K562 (cell line): ENCODE results near the gene AGPAT4. TPM values are rescaled to one million over a fixed set of nuclear protein-coding genes. Genes with fewer than 3 reads are reported as not detected.

Experiments
- ATAC-seq: fragments of 200-7000 bp; cut with Tn5 transposase; 3 replicates; pipeline ENCODE4 v1.9.1; 2020; ENCODE audit warnings: moderate library complexity
- BruUV-seq: library from RNA; stranded (reverse); fragments of 400-500 nt; replicated peaks from 2 replicates; lab custom pipeline; 2021; lab: Mats Ljungman, UMichigan
- CTCF ChIA-PET: fragments of 300-600 bp; formaldehyde crosslinking; extraction: SDS; loops from one replicate; lab custom pipeline; 2021; ENCODE audit warnings: low intra/inter-chr PET ratio; lab: Yijun Ruan, JAX
- POLR2A ChIA-PET: fragments of 300-600, 350-650 bp; sonication (Branson Sonifier 250); formaldehyde crosslinking; extraction: SDS; loops from one replicate; lab custom pipeline; 2021; ENCODE audit warnings: antibody characterized with exemption, inconsistent platforms; lab: Yijun Ruan, JAX
- DNase-seq, 4 experiments: peaks; one replicate each; pipeline versions ENCODE4 v3.0.0 to v3.0.0-alpha.2; 2011 to 2018; ENCODE audit warnings: low spot score in 3 of 4, mixed read lengths in 3 of 4; ENCODE audit errors: extremely low read depth in 1 of 4
- FAIRE-seq: peaks from 2 replicates; lab custom pipeline; 2011; peaks lifted over from hg19 to GRCh38; lab: Jason Lieb, UNC
- H2AFZ ChIP-seq: 2 replicates; pipeline ENCODE4 v1.6.0; 2011; ENCODE audit warnings: low read depth, low read length, control low read depth, inconsistent platforms
- H3K27ac ChIP-seq: fragments of 200-600 bp; 3 replicates; pipeline ENCODE4 v1.8.0; 2011; ENCODE audit warnings: low read depth, mild to moderate bottlenecking, control low read depth, inconsistent platforms, low read length, moderate library complexity, mixed read lengths; ENCODE audit errors: extremely low read depth
- H3K27me3 ChIP-seq, 2 experiments: fragments of 300-600 bp in 1 of 2; 2 replicates in 1 of 2; 3 replicates in 1 of 2; pipeline versions ENCODE4 v1.6.0 to v1.8.0; 2011; ENCODE audit warnings: inconsistent platforms in 2 of 2, low read length in 2 of 2, mild to moderate bottlenecking in 1 of 2, mixed read lengths in 1 of 2, moderate library complexity in 1 of 2; ENCODE audit not compliant: control insufficient read depth in 2 of 2, insufficient read depth in 2 of 2
- H3K36me3 ChIP-seq: fragments of 300-600 bp; 3 replicates; pipeline ENCODE4 v1.8.0; 2011; ENCODE audit warnings: mild to moderate bottlenecking, low read length, inconsistent platforms; ENCODE audit not compliant: control insufficient read depth, insufficient read depth
- H3K4me1 ChIP-seq, 2 experiments: fragments of 200-600 bp in 1 of 2; replicated peaks in 1 of 2; 2 replicates in 1 of 2; 3 replicates in 1 of 2; pipeline versions ENCODE4 v1.5.1 to v1.8.0; 2011; ENCODE audit warnings: inconsistent platforms in 2 of 2, low read length in 2 of 2, mild to moderate bottlenecking in 1 of 2, mixed read lengths in 1 of 2, moderate library complexity in 1 of 2; ENCODE audit not compliant: control insufficient read depth in 2 of 2, insufficient read depth in 2 of 2
- H3K4me2 ChIP-seq: 2 replicates; pipeline ENCODE4 v1.6.1; 2011; ENCODE audit warnings: low read length, control low read depth, inconsistent platforms, mixed read lengths; ENCODE audit not compliant: insufficient read depth
- H3K4me3 ChIP-seq: fragments of 200-600 bp; sonication (generic), shearing (Covaris generic); 2 replicates; pipeline ENCODE4 v1.5.1; 2016; ENCODE audit warnings: control low read depth, inconsistent platforms
- H3K79me2 ChIP-seq: fragments of 200-600 bp; 3 replicates; pipeline ENCODE4 v1.8.0; 2011; ENCODE audit warnings: low read length, inconsistent platforms; ENCODE audit not compliant: control insufficient read depth, insufficient read depth
- H3K9ac ChIP-seq, 2 experiments: 2 replicates each; pipeline versions ENCODE4 v1.6.0 to v1.6.1; 2011; ENCODE audit warnings: low read depth in 2 of 2, low read length in 2 of 2, control low read depth in 1 of 2, inconsistent platforms in 1 of 2, mild to moderate bottlenecking in 1 of 2, mixed read lengths in 1 of 2; ENCODE audit not compliant: insufficient read depth in 1 of 2
- H3K9me1 ChIP-seq: one replicate; pipeline ENCODE4 v1.6.0; 2011; ENCODE audit warnings: inconsistent platforms, mild to moderate bottlenecking, low read length, moderate library complexity; ENCODE audit not compliant: control insufficient read depth, insufficient read depth
- H3K9me3 ChIP-seq: replicated peaks from 2 replicates; pipeline ENCODE4 v1.5.1; 2011; ENCODE audit warnings: low read depth, low read length, inconsistent platforms; ENCODE audit not compliant: control insufficient read depth, insufficient read depth
- H4K20me1 ChIP-seq: replicated peaks from 2 replicates; pipeline ENCODE4 v1.6.1; 2011; ENCODE audit warnings: low read length, inconsistent platforms, mixed read lengths; ENCODE audit not compliant: control insufficient read depth, insufficient read depth
- CBFA2T2 ChIP-seq: fragments of 450-650 bp; conservative IDR thresholded peaks from 2 replicates; pipeline ENCODE4 v1.6.1; 2017; ENCODE audit warnings: mild to moderate bottlenecking
- CBX3 ChIP-seq, 2 experiments: IDR thresholded peaks; 1 replicate in 1 of 2; 2 replicates in 1 of 2; pipeline ENCODE4 v1.6.1; 2012; ENCODE audit warnings: inconsistent platforms in 2 of 2, low read length in 2 of 2, borderline replicate concordance in 1 of 2, control low read depth in 1 of 2
- NKRF ChIP-seq: fragments of 450-650 bp; IDR thresholded peaks from 2 replicates; pipeline ENCODE4 v1.6.1; 2016; ENCODE audit warnings: borderline replicate concordance
- TCF3 ChIP-seq: sonication (generic); formaldehyde crosslinking; IDR thresholded peaks from 2 replicates; pipeline ENCODE4 v1.4.0; 2020; ENCODE audit warnings: mild to moderate bottlenecking, missing genetic modification reagents
- TRIM24 ChIP-seq, 2 experiments: fragments of 450-650 bp; IDR thresholded peaks; 2 replicates each; pipeline ENCODE4 v1.6.1; 2016
- TRIM28 ChIP-seq: fragments of 450-650 bp; IDR thresholded peaks from 2 replicates; pipeline ENCODE4 v1.6.1; 2017
- YY1 ChIP-seq, 3 experiments: IDR thresholded peaks; 2 replicates each; pipeline ENCODE4 v1.6.1; 2011; ENCODE audit warnings: low read length in 2 of 3, mild to moderate bottlenecking in 2 of 3, moderate library complexity in 2 of 3, borderline replicate concordance in 1 of 3, control low read depth in 1 of 3, low read depth in 1 of 3; ENCODE audit not compliant: insufficient read depth in 3 of 3, insufficient replicate concordance in 2 of 3, control insufficient read depth in 1 of 3, insufficient read length in 1 of 3; ENCODE audit errors: extremely low read depth in 1 of 3
- ZNF3 ChIP-seq: fragments of 250-450 bp; sonication (Bioruptor Pico); IDR thresholded peaks from 2 replicates; pipeline ENCODE4 v1.5.0; 2021; ENCODE audit warnings: mild to moderate bottlenecking, moderate library complexity
- ZNF324 ChIP-seq: fragments of 250-450 bp; sonication (Bioruptor Pico); IDR thresholded peaks from 2 replicates; pipeline ENCODE4 v1.4.0; 2020; ENCODE audit warnings: mild to moderate bottlenecking
- ZNF507 ChIP-seq: conservative IDR thresholded peaks from 2 replicates; pipeline ENCODE4 v1.6.1; 2017; ENCODE audit warnings: missing genetic modification characterization, missing compliant biosample characterization
- ZNF512 ChIP-seq: IDR thresholded peaks from 2 replicates; pipeline ENCODE4 v1.6.1; 2016; ENCODE audit warnings: missing genetic modification characterization, missing compliant biosample characterization
- in situ Hi-C: fragments of 300-500 bp; cut with MboI; formaldehyde crosslinking; loops from 4 replicates; pipeline ENCODE4 v1.15.0; 2018; ENCODE audit warnings: inconsistent platforms, mixed read lengths
- intact Hi-C: fragments of 100-400 bp; cut with micrococcal nuclease; formaldehyde crosslinking; loops from 2 replicates; pipeline ENCODE4 v1.14.2; 2022
- polyA plus RNA-seq, 8 experiments: library from polyadenylated mRNA; depleted of rRNA in 4 of 8; stranded (reverse) in 5 of 8; unstranded in 3 of 8; fragments of >200 nt; fragmentation: Nextera tagmentation in 2 of 8; fragmentation: Illumina TruSeq in 1 of 8; extraction: Ambion mirVana in 2 of 8; extraction: Trizol in 1 of 8; gene quantifications; 2 replicates each; pipeline versions ENCODE4 v1.2.1 to v1.2.3, GENCODE V29; 2011 to 2014; ENCODE audit warnings: inconsistent platforms in 1 of 8, missing spikeins in 1 of 8
- total RNA-seq, 7 experiments: library from RNA; depleted of rRNA in 6 of 7; stranded (reverse); fragments of >200 nt in 6 of 7; fragmentation: Illumina TruSeq in 2 of 7; extraction: Trizol in 2 of 7; gene quantifications; 2 replicates each; pipeline versions ENCODE4 v1.2.1 to v1.2.3, GENCODE V29; 2011 to 2021; ENCODE audit warnings: low replicate concordance in 1 of 7
- TF ChIP-seq, protein P1 (sequence below): fragments of 250-450 bp; sonication (Bioruptor Pico); IDR thresholded peaks from 2 replicates; pipeline ENCODE4 v1.5.0; 2020; ENCODE audit warnings: mild to moderate bottlenecking
- TF ChIP-seq, protein P2 (sequence below), 2 experiments: fragments of 250-450 bp in 1 of 2; fragments of 450-650 bp in 1 of 2; sonication (Bioruptor Pico) in 1 of 2; IDR thresholded peaks; 2 replicates each; pipeline versions ENCODE4 v1.6.1 to v1.8.0; 2016 to 2021; ENCODE audit warnings: mild to moderate bottlenecking in 2 of 2, moderate library complexity in 2 of 2, missing compliant biosample characterization in 1 of 2, missing genetic modification characterization in 1 of 2

AGPAT4 gene
- total and polyA plus RNA-seq, 9 of the 15 experiments (the other 6 are each of a cell fraction or from before 2014, with no cell fraction given) = 2.2 to 15.0 (median 5.7) TPM

DNA sequence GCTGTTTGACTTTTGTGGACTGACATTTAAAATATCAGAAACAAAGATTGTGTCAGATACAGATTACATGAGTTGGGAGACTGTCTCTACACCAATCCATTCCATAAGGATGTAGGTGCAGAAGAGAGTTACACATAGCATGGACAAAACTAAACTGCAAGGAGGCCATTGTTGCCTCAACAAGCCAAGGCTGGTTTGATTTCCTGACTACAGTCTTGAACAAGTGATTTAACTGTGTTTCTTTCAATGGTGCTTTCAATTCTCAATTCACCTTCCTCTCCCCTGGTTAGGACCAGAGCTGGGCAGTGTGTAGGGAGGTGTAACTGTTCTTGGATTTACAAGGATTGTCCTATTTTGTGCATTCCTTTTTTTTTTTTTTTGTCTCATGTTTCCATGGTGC, 82.2 kb downstream of the AGPAT4 start:
- peaks cover 2 to 3% of the 10 kb centered on the region in 2 experiments; a peak in 2 of 5 replicates for H3K4me1 ChIP-seq
- no TSS peak for BruUV-seq
- no peak overlapping the region for H2AFZ ChIP-seq
- ChIA-PET POLR2A (no interaction called here), CTCF (no interaction called here)
- no peak for ATAC-seq
- H3K79me2 ChIP-seq = no peaks in the 10 kb centered on the region
- DNase-seq = no peak
- H3K9me3 ChIP-seq = peaks cover 11% of the 10 kb centered on the region; the same call in 1 of the 2 replicates
- TF ChIP-seq CBX3 (IDR thresholded peaks at IDR 0.05; ENCODE audit: borderline replicate concordance in 1 of 2, low read length in 2 of 2) (peak in 1 of 2 experiments; percentile 71; a peak in 1 of 3 replicates), CBFA2T2 (0 out of 2 replicates have a peak, but pooled peaks have one; percentile 10), TRIM24 (IDR thresholded peaks at IDR 0.05) (peak in 1 of 2 experiments; percentile 41; a peak in 1 of 4 replicates), ZNF512 (0 out of 2 replicates have a peak, but pooled peaks have one; percentile 78), ZNF3 (CRISPR knock-in tag) (no peak), TCF3 (CRISPR knock-in tag) (no peak), ZNF507 (tag) (no peak), TRIM28 (peak; percentile 48; the same call in 1 of the 2 replicates), ZNF324 (peak; percentile 93), NKRF (no peak), YY1 (IDR thresholded peaks at IDR 0.05; ENCODE audit: borderline replicate concordance in 1 of 3, control insufficient read depth in 1 of 3, extremely low read depth in 1 of 3, insufficient read depth in 3 of 3, insufficient read length in 1 of 3, insufficient replicate concordance in 2 of 3, low read depth in 1 of 3, low read length in 2 of 3) (peak in 1 of 3 experiments; percentile 47)
- TF ChIP-seq, protein P1, sequence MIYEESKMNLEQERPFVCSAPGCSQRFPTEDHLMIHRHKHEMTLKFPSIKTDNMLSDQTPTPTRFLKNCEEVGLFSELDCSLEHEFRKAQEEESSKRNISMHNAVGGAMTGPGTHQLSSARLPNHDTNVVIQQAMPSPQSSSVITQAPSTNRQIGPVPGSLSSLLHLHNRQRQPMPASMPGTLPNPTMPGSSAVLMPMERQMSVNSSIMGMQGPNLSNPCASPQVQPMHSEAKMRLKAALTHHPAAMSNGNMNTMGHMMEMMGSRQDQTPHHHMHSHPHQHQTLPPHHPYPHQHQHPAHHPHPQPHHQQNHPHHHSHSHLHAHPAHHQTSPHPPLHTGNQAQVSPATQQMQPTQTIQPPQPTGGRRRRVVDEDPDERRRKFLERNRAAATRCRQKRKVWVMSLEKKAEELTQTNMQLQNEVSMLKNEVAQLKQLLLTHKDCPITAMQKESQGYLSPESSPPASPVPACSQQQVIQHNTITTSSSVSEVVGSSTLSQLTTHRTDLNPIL (CRISPR knock-in tag) = no peak
- TF ChIP-seq, protein P2, sequence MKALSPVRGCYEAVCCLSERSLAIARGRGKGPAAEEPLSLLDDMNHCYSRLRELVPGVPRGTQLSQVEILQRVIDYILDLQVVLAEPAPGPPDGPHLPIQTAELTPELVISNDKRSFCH (CRISPR knock-in tag; IDR thresholded peaks at IDR 0.05) = no peak
- TF ChIP-seq, protein P2 (tag; IDR thresholded peaks at IDR 0.05) = 0 out of 2 replicates have a peak, but pooled peaks have one; percentile 19
- in situ Hi-C loops (no loop called here), intact Hi-C loops (no loop called here)
- no peak overlapping the region for H3K27ac ChIP-seq
- no peaks in the 10 kb centered on the region for H3K9me1 ChIP-seq
- FAIRE-seq = no peak
- H3K27me3 ChIP-seq = no peaks in the 10 kb centered on the region
- H4K20me1 ChIP-seq = no peaks in the 10 kb centered on the region
- H3K36me3 ChIP-seq = no peaks in the 10 kb centered on the region; the same call in 2 of the 3 replicates
- no peak overlapping the region for H3K4me2 ChIP-seq
- no peak overlapping the region for H3K4me3 ChIP-seq
- no peak overlapping the region for H3K9ac ChIP-seq
